OCI-LY1 (cell line): ENCODE results near the gene IL10RB.
A peak's percentile ranks its signal among the peaks of the same experiment; 100 is the strongest.
"Not testable (repeated sequence)": the region's sequence is repeated elsewhere in the genome, so short reads cannot be mapped to it uniquely, and the experiment has no call there.

Source experiments
- H2AFZ ChIP-seq: fragments of 200-600 bp; sonication (generic), shearing (Covaris generic); 2 replicates; pipeline ENCODE4 v1.6.0; 2014; ENCODE audit warnings: antibody characterized with exemption, mild to moderate bottlenecking, low read length
- H3F3A ChIP-seq: fragments of 200-600 bp; sonication (generic), shearing (Covaris generic); 2 replicates; pipeline ENCODE4 v1.6.0; 2014; ENCODE audit warnings: mild to moderate bottlenecking, antibody characterized with exemption, low read length, moderate library complexity; ENCODE audit not compliant: insufficient read depth
- H3K27ac ChIP-seq: fragments of 200-600 bp; sonication (generic); 2 replicates; pipeline ENCODE4 v1.5.1; 2014; ENCODE audit warnings: low read length, mixed run types, mild to moderate bottlenecking, low read depth; ENCODE audit not compliant: poor library complexity, severe bottlenecking
- H3K27me3 ChIP-seq: fragments of 200-600 bp; sonication (generic); 2 replicates; pipeline ENCODE4 v1.6.0; 2014; ENCODE audit warnings: antibody characterized with exemption, mild to moderate bottlenecking, low read length, moderate library complexity; ENCODE audit not compliant: insufficient read depth
- H3K36me3 ChIP-seq: fragments of 200-600 bp; sonication (generic); 2 replicates; pipeline ENCODE4 v1.6.1; 2014; ENCODE audit warnings: mild to moderate bottlenecking, antibody characterized with exemption, low read length, moderate library complexity, mixed read lengths; ENCODE audit not compliant: insufficient read depth
- H3K4me1 ChIP-seq: fragments of 200-600 bp; sonication (generic); 2 replicates; pipeline ENCODE4 v1.5.1; 2014; ENCODE audit warnings: mild to moderate bottlenecking, low read length, moderate library complexity; ENCODE audit not compliant: insufficient read depth, severe bottlenecking
- H3K4me2 ChIP-seq: fragments of 200-600 bp; sonication (generic), shearing (Covaris generic); 2 replicates; pipeline ENCODE4 v1.6.1; 2014; ENCODE audit warnings: low read length
- H3K4me3 ChIP-seq: fragments of 200-600 bp; sonication (generic); 2 replicates; pipeline ENCODE4 v1.5.1; 2014; ENCODE audit warnings: low read length, low read depth, mild to moderate bottlenecking, mixed read lengths; ENCODE audit not compliant: poor library complexity, severe bottlenecking
- H3K79me2 ChIP-seq: fragments of 200-600 bp; shearing (Covaris generic); 2 replicates; pipeline ENCODE4 v1.6.1; 2016; ENCODE audit warnings: mixed run types, low read length, mixed read lengths; ENCODE audit not compliant: insufficient read depth
- H3K9ac ChIP-seq: fragments of 200-600 bp; sonication (generic), shearing (Covaris generic); 2 replicates; pipeline ENCODE4 v1.6.1; 2014; ENCODE audit warnings: mild to moderate bottlenecking, low read length, mixed read lengths
- H3K9me2 ChIP-seq: fragments of 200-600 bp; sonication (generic), shearing (Covaris generic); 2 replicates; pipeline ENCODE4 v1.6.1; 2014; ENCODE audit warnings: low read depth, mild to moderate bottlenecking, low read length, mixed read lengths
- H3K9me3 ChIP-seq: fragments of 200-600 bp; shearing (Covaris generic); 2 replicates; pipeline ENCODE4 v1.6.1; 2014; ENCODE audit warnings: low read length, mixed read lengths
- H4K20me1 ChIP-seq: fragments of 200-600 bp; sonication (generic), shearing (Covaris generic); 2 replicates; pipeline ENCODE4 v1.6.0; 2016; ENCODE audit warnings: mild to moderate bottlenecking, low read length; ENCODE audit not compliant: insufficient read depth
- EZH2 ChIP-seq: fragments of 200-600 bp; sonication (generic), shearing (Covaris generic); IDR thresholded peaks from 2 replicates; pipeline ENCODE4 v1.8.0; 2017; ENCODE audit warnings: borderline replicate concordance, mixed run types, mild to moderate bottlenecking, antibody characterized with exemption, low read length, moderate library complexity, mixed read lengths
- TF ChIP-seq, protein P1 (sequence below): fragments of 200-600 bp; sonication (generic), shearing (Covaris generic); IDR thresholded peaks from 2 replicates; pipeline ENCODE4 v1.5.1; 2017; ENCODE audit warnings: mild to moderate bottlenecking, antibody characterized with exemption, low read length, moderate library complexity, mixed read lengths

IL10RB gene

DNA sequence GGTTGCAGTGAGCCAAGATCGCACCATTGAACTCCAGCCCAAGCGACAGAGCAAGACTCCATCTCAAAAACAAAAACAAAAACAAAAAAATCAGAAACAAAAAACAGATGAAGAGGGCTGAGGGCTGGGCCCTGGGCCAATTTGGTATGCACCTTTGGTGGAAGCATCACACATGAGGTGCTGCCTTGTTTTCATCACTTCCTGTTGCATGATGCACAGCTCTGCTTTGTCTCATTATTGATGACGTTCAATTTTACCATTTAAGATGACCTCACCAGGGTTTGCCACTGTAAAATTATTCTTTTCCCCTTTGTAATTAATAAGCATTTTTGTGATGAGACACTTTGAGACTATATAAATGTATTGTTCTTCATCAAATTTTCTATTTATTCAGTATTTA, 46.2 kb upstream of the IL10RB start:
- Histone ChIP-seq H2AFZ (no peak overlapping the region), H3K36me3 (no peaks in the 10 kb centered on the region), H3K4me2 (no peak overlapping the region), H3K9me3 (no peaks in the 10 kb centered on the region), H3K27ac (no peak overlapping the region), H3K27me3 (no peaks in the 10 kb centered on the region), H3K9ac (no peak overlapping the region), H3K4me3 (no peak overlapping the region), H3F3A (no peaks in the 10 kb centered on the region), H4K20me1 (no peaks in the 10 kb centered on the region), H3K79me2 (no peaks in the 10 kb centered on the region), H3K4me1 (peaks cover 26% of the 10 kb centered on the region), H3K9me2 (no peaks in the 10 kb centered on the region)
- no peak for TF ChIP-seq EZH2
- TF ChIP-seq, protein P1, sequence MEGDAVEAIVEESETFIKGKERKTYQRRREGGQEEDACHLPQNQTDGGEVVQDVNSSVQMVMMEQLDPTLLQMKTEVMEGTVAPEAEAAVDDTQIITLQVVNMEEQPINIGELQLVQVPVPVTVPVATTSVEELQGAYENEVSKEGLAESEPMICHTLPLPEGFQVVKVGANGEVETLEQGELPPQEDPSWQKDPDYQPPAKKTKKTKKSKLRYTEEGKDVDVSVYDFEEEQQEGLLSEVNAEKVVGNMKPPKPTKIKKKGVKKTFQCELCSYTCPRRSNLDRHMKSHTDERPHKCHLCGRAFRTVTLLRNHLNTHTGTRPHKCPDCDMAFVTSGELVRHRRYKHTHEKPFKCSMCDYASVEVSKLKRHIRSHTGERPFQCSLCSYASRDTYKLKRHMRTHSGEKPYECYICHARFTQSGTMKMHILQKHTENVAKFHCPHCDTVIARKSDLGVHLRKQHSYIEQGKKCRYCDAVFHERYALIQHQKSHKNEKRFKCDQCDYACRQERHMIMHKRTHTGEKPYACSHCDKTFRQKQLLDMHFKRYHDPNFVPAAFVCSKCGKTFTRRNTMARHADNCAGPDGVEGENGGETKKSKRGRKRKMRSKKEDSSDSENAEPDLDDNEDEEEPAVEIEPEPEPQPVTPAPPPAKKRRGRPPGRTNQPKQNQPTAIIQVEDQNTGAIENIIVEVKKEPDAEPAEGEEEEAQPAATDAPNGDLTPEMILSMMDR: no peak

GRCh38 chr21:33225376-33225775, 40.8 kb upstream of the IL10RB start:
- H3K27ac ChIP-seq, H3K9me2 ChIP-seq: not testable (repeated sequence)

DNA sequence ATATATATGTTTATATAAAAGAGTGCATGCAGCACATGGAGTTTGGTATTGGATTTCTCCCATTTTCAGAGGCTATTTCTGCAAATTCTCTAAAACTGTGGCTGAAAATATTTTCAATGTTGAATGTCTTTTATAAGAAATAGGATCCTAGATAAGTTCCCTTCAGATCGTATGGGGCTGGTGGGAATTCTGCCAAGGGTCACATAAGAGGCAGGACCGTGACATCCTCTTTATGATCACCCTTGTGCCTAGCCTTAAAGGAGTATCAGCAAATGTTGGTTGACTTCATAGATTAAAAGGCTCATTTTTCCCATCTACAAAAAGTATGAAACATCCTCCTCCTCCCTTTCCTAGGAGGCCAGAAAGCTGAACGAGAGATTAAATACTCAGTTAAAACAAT, 37.7 kb upstream of the IL10RB start:
- no peak for TF ChIP-seq EZH2
- TF ChIP-seq, protein P1: no peak
- H3K27ac ChIP-seq: no peak overlapping the region
- H3K27me3 ChIP-seq: no peaks in the 10 kb centered on the region
- peaks cover 22% of the 10 kb centered on the region for H3K36me3 ChIP-seq
- H4K20me1 ChIP-seq: no peaks in the 10 kb centered on the region
- no peaks in the 10 kb centered on the region for H3K9me3 ChIP-seq
- H3K9me2 ChIP-seq: no peaks in the 10 kb centered on the region
- no peaks in the 10 kb centered on the region for H3F3A ChIP-seq
- H3K4me1 ChIP-seq: peaks cover 37% of the 10 kb centered on the region
- H3K4me3 ChIP-seq: no peak overlapping the region
- H3K9ac ChIP-seq: no peak overlapping the region
- H3K4me2 ChIP-seq: no peak overlapping the region
- no peak overlapping the region for H2AFZ ChIP-seq
- peaks cover 37% of the 10 kb centered on the region for H3K79me2 ChIP-seq

More at GRCh38 chr21:33225376-33225775, 40.8 kb upstream of the IL10RB start:
- H3F3A ChIP-seq, H3K79me2 ChIP-seq, H3K4me3 ChIP-seq, H3K27me3 ChIP-seq, H3K9ac ChIP-seq, H3K36me3 ChIP-seq, H3K9me3 ChIP-seq, H3K4me2 ChIP-seq, H4K20me1 ChIP-seq, H2AFZ ChIP-seq: not testable (repeated sequence)
- H3K4me1 ChIP-seq: peaks cover 13% of the 10 kb centered on the region

DNA sequence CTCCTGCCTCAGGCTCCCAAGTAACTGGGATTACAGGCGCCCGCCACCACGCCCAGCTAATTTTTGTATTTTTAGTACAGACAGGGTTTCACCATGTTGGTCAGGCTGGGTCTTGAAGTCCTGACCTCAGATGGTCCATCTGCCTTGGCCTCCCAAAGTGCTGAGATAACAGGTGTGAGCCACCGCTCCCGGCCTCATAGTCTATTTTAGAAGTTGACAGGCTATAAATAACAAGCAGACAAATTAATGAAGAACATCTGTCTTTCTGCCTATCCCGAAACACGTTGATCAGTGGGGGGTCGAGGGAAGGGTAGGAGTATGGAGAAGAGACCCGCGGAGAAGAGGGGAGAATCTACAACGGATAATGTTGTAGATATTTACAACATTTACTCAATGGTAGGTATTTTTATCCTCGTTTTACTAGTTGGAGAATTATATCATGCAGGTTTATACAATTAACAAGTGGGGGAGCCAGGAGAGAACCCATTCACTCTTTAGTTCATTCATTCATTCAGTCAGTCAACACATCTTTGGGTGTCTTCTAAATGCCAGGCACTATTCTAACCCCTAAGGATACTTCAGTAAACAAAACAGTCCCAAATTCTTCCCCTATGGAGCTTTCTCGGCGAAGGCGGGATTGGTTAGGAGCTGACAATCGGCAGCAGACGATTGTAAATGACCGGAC, 36.9 kb upstream of the IL10RB start:
- no peak overlapping the region for H3K27ac ChIP-seq
- no peak for TF ChIP-seq EZH2
- TF ChIP-seq, protein P1: no peak
- no peaks in the 10 kb centered on the region for H3K27me3 ChIP-seq
- H3K9me3 ChIP-seq: no peaks in the 10 kb centered on the region
- peaks cover 45% of the 10 kb centered on the region for H3K4me1 ChIP-seq
- H3K79me2 ChIP-seq: peaks cover 44% of the 10 kb centered on the region
- no peaks in the 10 kb centered on the region for H3F3A ChIP-seq
- peak overlapping the region; percentile 96 for H3K4me3 ChIP-seq
- H4K20me1 ChIP-seq: no peaks in the 10 kb centered on the region
- peak overlapping the region; percentile 63 for H3K9ac ChIP-seq
- peak overlapping the region; percentile 93; the same call in 1 of the 2 replicates for H2AFZ ChIP-seq
- H3K4me2 ChIP-seq: peak overlapping the region; percentile 95
- peaks cover 29% of the 10 kb centered on the region for H3K36me3 ChIP-seq
- H3K9me2 ChIP-seq: no peaks in the 10 kb centered on the region
